HCT116 (cell line): ENCODE measurements around the gene GPR150. TPM values are rescaled to one million over a fixed set of nuclear protein-coding genes. Genes with fewer than 3 reads are reported as not detected.

ENCODE experiments used
- ATAC-seq: fragments of 200-7000 bp; cut with Tn5 transposase; 2 replicates; pipeline ENCODE4 v1.9.1; 2020; ENCODE audit warnings: mild to moderate bottlenecking, moderate library complexity
- BruUV-seq: library from RNA; stranded (reverse); fragments of 400-500 nt; replicated peaks from 2 replicates; lab custom pipeline; 2021; lab: Mats Ljungman, UMichigan
- CTCF ChIA-PET: fragments of 300-600 bp; sonication (Branson Sonifier 250); formaldehyde crosslinking; loops from one replicate; lab custom pipeline; 2021; ENCODE audit warnings: antibody characterized with exemption; lab: Charles Lee
- POLR2A ChIA-PET: fragments of 300-600, 350-600 bp; sonication (Branson Sonifier 250); formaldehyde crosslinking; loops from one replicate; lab custom pipeline; 2021; ENCODE audit warnings: antibody characterized with exemption; lab: Charles Lee
- RAD21 ChIA-PET, 2 experiments: fragments of 300-600 bp; sonication (Branson Sonifier 250); formaldehyde crosslinking; loops; one replicate each; lab custom pipeline; 2023; ENCODE audit warnings: low total read pairs in 2 of 2; ENCODE audit not compliant: uncharacterized antibody in 2 of 2, unreplicated experiment in 2 of 2, low non-redundant PET in 1 of 2; lab: Charles Lee
- DNase-seq: peaks from one replicate; pipeline ENCODE4 v3.0.0-alpha.2; 2010; ENCODE audit warnings: low read depth, low spot score
- H2AFZ ChIP-seq: fragments of 200-600 bp; shearing (Covaris generic), sonication (generic); 2 replicates; pipeline ENCODE4 v1.6.1; 2017; ENCODE audit warnings: low read depth, mixed run types, mixed read lengths, antibody characterized with exemption, low read length; ENCODE audit not compliant: poor library complexity, severe bottlenecking
- H3K27ac ChIP-seq: 2 replicates; pipeline ENCODE4 v1.5.1; 2012; ENCODE audit warnings: low read depth, low read length
- H3K27me3 ChIP-seq: fragments of 200-600 bp; sonication (generic); 2 replicates; pipeline ENCODE4 v1.6.1; 2016; ENCODE audit warnings: mixed run types, low read length, mixed read lengths; ENCODE audit not compliant: insufficient read depth
- H3K36me3 ChIP-seq, 2 experiments: fragments of 200-500 bp in 1 of 2; fragments of 200-600 bp in 1 of 2; sonication (Bioruptor generic) in 1 of 2; sonication (generic) in 1 of 2; 2 replicates each; pipeline versions ENCODE4 v1.5.1 to v1.6.1; 2014 to 2016; ENCODE audit warnings: low read length in 2 of 2, inconsistent platforms in 1 of 2, mixed read lengths in 1 of 2, mixed run types in 1 of 2; ENCODE audit not compliant: insufficient read depth in 2 of 2, control insufficient read depth in 1 of 2
- H3K4me1 ChIP-seq, 2 experiments: fragments of 200-600 bp in 1 of 2; sonication (generic) in 1 of 2; 2 replicates each; pipeline versions ENCODE4 v1.5.1 to v1.6.1; 2012 to 2017; ENCODE audit warnings: low read length in 2 of 2, inconsistent platforms in 1 of 2, mild to moderate bottlenecking in 1 of 2, mixed read lengths in 1 of 2, mixed run types in 1 of 2, moderate library complexity in 1 of 2; ENCODE audit not compliant: insufficient read depth in 2 of 2, control insufficient read depth in 1 of 2
- H3K4me2 ChIP-seq: fragments of 200-600 bp; sonication (generic); 2 replicates; pipeline ENCODE4 v1.6.1; 2017; ENCODE audit warnings: mixed run types, low read length, mixed read lengths
- H3K4me3 ChIP-seq, 2 experiments: fragments of 200-600 bp in 1 of 2; sonication (generic) in 1 of 2; replicated peaks in 1 of 2; 2 replicates each; pipeline ENCODE4 v1.5.1; 2011 to 2016; ENCODE audit warnings: low read length in 2 of 2, control low read depth in 1 of 2, low read depth in 1 of 2, mild to moderate bottlenecking in 1 of 2, mixed read lengths in 1 of 2, mixed run types in 1 of 2
- H3K79me2 ChIP-seq: fragments of 200-600 bp; sonication (generic); 2 replicates; pipeline ENCODE4 v1.6.1; 2017; ENCODE audit warnings: mild to moderate bottlenecking, mixed run types, low read length, moderate library complexity, mixed read lengths; ENCODE audit not compliant: insufficient read depth
- H3K9ac ChIP-seq: fragments of 200-600 bp; sonication (generic); 2 replicates; pipeline ENCODE4 v1.6.1; 2016; ENCODE audit warnings: low read length, mixed read lengths
- H3K9me2 ChIP-seq: fragments of 200-600 bp; sonication (generic), shearing (Covaris generic); 2 replicates; pipeline ENCODE4 v1.6.1; 2017; ENCODE audit warnings: mixed run types, mild to moderate bottlenecking, moderate library complexity; ENCODE audit not compliant: insufficient read depth
- H3K9me3 ChIP-seq, 2 experiments: fragments of 200-500 bp in 1 of 2; fragments of 200-600 bp in 1 of 2; sonication (Bioruptor generic) in 1 of 2; sonication (generic) in 1 of 2; 2 replicates each; pipeline ENCODE4 v1.6.1; 2014 to 2017; ENCODE audit warnings: low read length in 2 of 2, mixed read lengths in 2 of 2, inconsistent platforms in 1 of 2, low read depth in 1 of 2, mild to moderate bottlenecking in 1 of 2, mixed run types in 1 of 2, moderate library complexity in 1 of 2; ENCODE audit not compliant: control insufficient read depth in 1 of 2, insufficient read depth in 1 of 2
- H4K20me1 ChIP-seq: fragments of 200-600 bp; sonication (generic), shearing (Covaris generic); 2 replicates; pipeline ENCODE4 v1.6.1; 2017; ENCODE audit warnings: mixed run types, mild to moderate bottlenecking, moderate library complexity; ENCODE audit not compliant: insufficient read depth
- EGR1 ChIP-seq: IDR thresholded peaks from 2 replicates; pipeline ENCODE4 v1.6.1; 2012; ENCODE audit warnings: low read depth
- EZH2 ChIP-seq: fragments of 200-600 bp; sonication (generic); IDR thresholded peaks from 2 replicates; pipeline ENCODE4 v1.6.1; 2017; ENCODE audit warnings: antibody characterized with exemption, mixed run types
- POLR2A ChIP-seq: IDR thresholded peaks from 2 replicates; pipeline ENCODE4 v1.7.0; 2011; ENCODE audit warnings: borderline replicate concordance; ENCODE audit not compliant: insufficient read depth, insufficient read length; ENCODE audit errors: extremely low read depth
- SRF ChIP-seq: IDR thresholded peaks from 2 replicates; pipeline ENCODE4 v1.6.1; 2012; ENCODE audit warnings: low read depth
- TCF7L2 ChIP-seq: IDR thresholded peaks from 2 replicates; pipeline ENCODE4 v1.7.0; 2011; ENCODE audit warnings: borderline replicate concordance, inconsistent platforms; ENCODE audit not compliant: insufficient read depth, insufficient read length; ENCODE audit errors: extremely low read depth
- intact Hi-C: fragments of 100-400 bp; cut with micrococcal nuclease; formaldehyde crosslinking; loops from 2 replicates; pipeline ENCODE4 v1.10.0; 2022
- total RNA-seq: library from RNA; stranded (reverse); gene quantifications from one replicate; pipeline ENCODE4 v1.2.1, GENCODE V29; 2021; ENCODE audit not compliant: unreplicated experiment
- TF ChIP-seq, protein P1 (sequence below): IDR thresholded peaks from 2 replicates; pipeline ENCODE4 v1.6.1; 2011; ENCODE audit warnings: mild to moderate bottlenecking, low read length, moderate library complexity; ENCODE audit not compliant: insufficient replicate concordance; ENCODE audit errors: extremely low read depth

The GPR150 gene
- total RNA-seq, 1 experiment from 2014 or later = not detected

DNA sequence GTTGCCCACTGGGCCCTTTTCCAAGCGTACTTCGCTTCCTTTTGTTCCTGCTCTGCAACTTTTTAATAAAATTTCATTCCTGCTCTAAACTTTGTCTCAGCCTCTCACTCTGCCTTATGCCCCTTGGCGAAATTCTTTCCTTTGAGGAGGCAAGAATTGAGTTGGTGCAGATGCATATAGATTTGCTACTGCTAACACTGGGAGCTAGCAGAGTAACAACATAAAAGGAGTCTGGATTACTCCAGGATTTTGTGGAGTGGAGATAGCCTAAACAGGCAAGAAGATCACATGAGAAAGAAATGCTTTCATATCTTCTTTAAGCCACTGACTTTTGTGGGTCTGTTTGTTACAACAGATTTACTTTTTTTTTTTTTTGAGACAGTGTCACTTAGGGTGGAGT, 13.8 kb downstream of the GPR150 start:
- Histone ChIP-seq H3K27me3 (no peaks in the 10 kb centered on the region), H3K79me2 (no peaks in the 10 kb centered on the region), H3K9ac (no peak overlapping the region), H2AFZ (no peak overlapping the region), H4K20me1 (no peaks in the 10 kb centered on the region), H3K9me2 (no peaks in the 10 kb centered on the region), H3K9me3 (no peaks in the 10 kb centered on the region), H3K4me3 (no peak overlapping the region), H3K4me1 (peaks cover 0 to 10% of the 10 kb centered on the region in 2 experiments; a peak in 2 of 4 replicates), H3K36me3 (no peaks in the 10 kb centered on the region), H3K27ac (no peak overlapping the region), H3K4me2 (no peak overlapping the region)
- ATAC-seq = no peak
- ChIA-PET RAD21 (no interaction called here), POLR2A (interaction anchor here (1.9 kb wide), 1 partner anchor 13 kb away, joined by 5 read pairs; the partner anchor contains the start of gene RFESD), CTCF (no interaction called here)
- TF ChIP-seq TCF7L2 (no peak), SRF (no peak), POLR2A (no peak), EZH2 (no peak)
- TF ChIP-seq, protein P1, sequence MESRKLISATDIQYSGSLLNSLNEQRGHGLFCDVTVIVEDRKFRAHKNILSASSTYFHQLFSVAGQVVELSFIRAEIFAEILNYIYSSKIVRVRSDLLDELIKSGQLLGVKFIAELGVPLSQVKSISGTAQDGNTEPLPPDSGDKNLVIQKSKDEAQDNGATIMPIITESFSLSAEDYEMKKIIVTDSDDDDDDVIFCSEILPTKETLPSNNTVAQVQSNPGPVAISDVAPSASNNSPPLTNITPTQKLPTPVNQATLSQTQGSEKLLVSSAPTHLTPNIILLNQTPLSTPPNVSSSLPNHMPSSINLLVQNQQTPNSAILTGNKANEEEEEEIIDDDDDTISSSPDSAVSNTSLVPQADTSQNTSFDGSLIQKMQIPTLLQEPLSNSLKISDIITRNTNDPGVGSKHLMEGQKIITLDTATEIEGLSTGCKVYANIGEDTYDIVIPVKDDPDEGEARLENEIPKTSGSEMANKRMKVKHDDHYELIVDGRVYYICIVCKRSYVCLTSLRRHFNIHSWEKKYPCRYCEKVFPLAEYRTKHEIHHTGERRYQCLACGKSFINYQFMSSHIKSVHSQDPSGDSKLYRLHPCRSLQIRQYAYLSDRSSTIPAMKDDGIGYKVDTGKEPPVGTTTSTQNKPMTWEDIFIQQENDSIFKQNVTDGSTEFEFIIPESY = no peak
- BruUV-seq = no TSS peak
- DNase-seq = no peak
- intact Hi-C loops = no loop called here

DNA sequence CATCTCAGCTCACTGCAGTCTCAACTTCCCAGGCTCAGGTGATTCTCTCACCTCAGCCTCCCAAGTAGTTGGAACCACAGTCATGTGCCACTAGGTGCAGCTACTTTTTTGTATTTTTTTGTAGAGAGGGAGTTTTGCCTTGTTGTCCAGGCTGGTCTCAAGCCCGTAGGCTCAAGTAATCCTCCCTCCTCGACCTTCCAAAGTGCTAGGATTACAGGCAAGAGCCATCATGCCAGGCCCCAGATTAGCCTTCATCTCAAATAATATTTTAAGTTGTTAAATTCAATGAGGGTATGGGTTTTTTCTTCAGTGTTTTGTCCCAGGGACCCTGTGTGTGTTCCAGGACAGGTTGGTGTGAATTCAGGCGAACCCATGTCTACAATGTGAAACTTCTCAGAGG, 14.2 kb downstream of the GPR150 start:
- H4K20me1 ChIP-seq = no peaks in the 10 kb centered on the region
- no peak overlapping the region for H3K4me2 ChIP-seq
- CTCF ChIA-PET = no interaction called here
- H3K36me3 ChIP-seq = no peaks in the 10 kb centered on the region
- H3K27ac ChIP-seq = no peak overlapping the region
- H3K9me2 ChIP-seq = no peaks in the 10 kb centered on the region
- ATAC-seq = peak; percentile 38; the same call in 1 of the 2 replicates
- H3K79me2 ChIP-seq = no peaks in the 10 kb centered on the region
- H3K4me3 ChIP-seq = no peak overlapping the region
- no peaks in the 10 kb centered on the region for H3K27me3 ChIP-seq
- TF ChIP-seq EZH2 (no peak), EGR1 (no peak)
- TF ChIP-seq, all 23 proteins: peak for 0
- Histone ChIP-seq H3K9me3 (no peaks in the 10 kb centered on the region), H3K4me1 (peaks cover 0 to 10% of the 10 kb centered on the region in 2 experiments; a peak in 2 of 4 replicates), H3K9ac (no peak overlapping the region), H2AFZ (no peak overlapping the region)
- DNase-seq = no peak
- ChIA-PET RAD21 (no interaction called here), POLR2A (interaction anchor here (1.9 kb wide), 1 partner anchor 12 kb away, joined by 5 read pairs; the partner anchor contains the start of gene RFESD)
- BruUV-seq = no TSS peak
- intact Hi-C loops = no loop called here
